CD4-positive, CD25-positive, alpha-beta regulatory T cell (primary cell): ENCODE data around the gene SEMA7A. TPM values are rescaled to one million over a fixed set of nuclear protein-coding genes. Genes with fewer than 3 reads are reported as not detected.
"Not testable (repeated sequence)": the region's sequence is repeated elsewhere in the genome, so short reads cannot be mapped to it uniquely, and the experiment has no call there.

Experiments used
- ATAC-seq, 2 donors: fragments of 150-1000 bp; cut with Tn5 transposase; one replicate each; pipeline ENCODE4 v1.10.0; 2021; ENCODE audit warnings: low read depth in 2 of 2, moderate number of reproducible peaks in 2 of 2, moderate library complexity in 1 of 2
- DNase-seq, 3 donors: peaks; one replicate each; pipeline versions ENCODE4 v3.0.0 to v3.0.0-alpha.2; 2012 to 2022; ENCODE audit warnings: mixed read lengths in 1 of 3
- H3K27ac ChIP-seq: one replicate; pipeline ENCODE4 v1.7.0; 2013; ENCODE audit warnings: mild to moderate bottlenecking, low read length; ENCODE audit not compliant: insufficient read depth, poor library complexity, severe bottlenecking
- H3K27me3 ChIP-seq: one replicate; pipeline ENCODE4 v1.7.0; 2013; ENCODE audit warnings: low read length; ENCODE audit not compliant: control insufficient read depth, insufficient read depth
- H3K36me3 ChIP-seq: one replicate; pipeline ENCODE4 v1.7.0; 2013; ENCODE audit warnings: mild to moderate bottlenecking, low read length, moderate library complexity; ENCODE audit not compliant: control insufficient read depth, insufficient read depth
- H3K4me1 ChIP-seq: 2 replicates; pipeline ENCODE4 v1.7.0; 2013; ENCODE audit warnings: mild to moderate bottlenecking, low read length; ENCODE audit not compliant: insufficient read depth, control insufficient read depth, poor library complexity, severe bottlenecking
- H3K4me3 ChIP-seq: one replicate; pipeline ENCODE4 v1.7.0; 2013; ENCODE audit warnings: low read depth, mild to moderate bottlenecking, low read length, moderate library complexity
- H3K9me3 ChIP-seq, 2 experiments: 1 replicate in 1 of 2; 2 replicates in 1 of 2; pipeline ENCODE4 v1.7.0; 2013; ENCODE audit warnings: low read length in 2 of 2, mild to moderate bottlenecking in 1 of 2, moderate library complexity in 1 of 2; ENCODE audit not compliant: control insufficient read depth in 2 of 2
- H3K27ac Mint-ChIP-seq, 3 donors: one replicate each; pipeline ENCODE4 v1.8.0; 2020 to 2022; ENCODE audit warnings: mild to moderate bottlenecking in 3 of 3, mixed read lengths in 3 of 3, moderate library complexity in 2 of 3
- H3K27me3 Mint-ChIP-seq: one replicate; pipeline ENCODE4 v1.8.0; 2022; ENCODE audit warnings: mild to moderate bottlenecking, mixed read lengths
- H3K36me3 Mint-ChIP-seq: one replicate; pipeline ENCODE4 v1.8.0; 2020; ENCODE audit warnings: mixed read lengths
- H3K4me1 Mint-ChIP-seq, 4 donors: one replicate each; pipeline ENCODE4 v1.8.0; 2020 to 2022; ENCODE audit warnings: mixed read lengths in 4 of 4, mild to moderate bottlenecking in 1 of 4
- H3K4me3 Mint-ChIP-seq, 4 donors: one replicate each; pipeline ENCODE4 v1.8.0; 2020 to 2022; ENCODE audit warnings: mild to moderate bottlenecking in 4 of 4, mixed read lengths in 4 of 4, moderate library complexity in 3 of 4
- H3K9me3 Mint-ChIP-seq, 7 donors: one replicate each; pipeline ENCODE4 v1.8.0; 2020 to 2022; ENCODE audit warnings: mixed read lengths in 7 of 7, mild to moderate bottlenecking in 3 of 7, moderate library complexity in 2 of 7
- polyA plus RNA-seq, 4 donors: library from polyadenylated mRNA; unstranded; fragments of 300-500 nt; fragmentation: Illumina TruSeq; gene quantifications; one replicate each; pipeline ENCODE4 v1.2.3, GENCODE V29; 2021
- total RNA-seq: library from RNA; stranded (reverse); gene quantifications from one replicate; pipeline ENCODE4 v1.2.3, GENCODE V29; 2022

The SEMA7A gene
- total and polyA plus RNA-seq, 5 donors from 2014 or later, result 0.09 to 5.0 (median 0.25) TPM; not detected in 1

DNA sequence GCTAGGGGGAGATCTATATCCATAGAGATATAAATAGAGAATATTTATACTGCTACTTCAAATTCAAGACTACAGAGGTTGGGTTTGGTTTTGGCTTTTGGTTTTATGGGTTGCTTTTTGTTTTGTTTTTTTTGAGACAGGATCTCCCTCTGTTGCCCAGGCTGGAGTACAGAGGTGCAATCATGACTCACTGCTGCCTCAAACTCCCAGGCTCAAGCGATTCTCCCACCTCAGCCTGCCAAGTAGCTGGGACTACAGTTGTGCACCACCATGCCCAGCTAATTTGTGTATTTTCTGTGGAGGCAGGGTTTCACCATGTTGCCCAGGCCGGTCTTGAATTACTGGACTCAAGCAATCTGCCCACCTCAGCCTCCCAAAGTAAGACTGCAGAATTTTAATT, 31.1 kb upstream of the SEMA7A start:
- Histone ChIP-seq H3K4me3 (no peak overlapping the region), H3K27ac (no peak overlapping the region), H3K4me1 (peaks cover 10% of the 10 kb centered on the region), H3K9me3 (no peaks in the 10 kb centered on the region), H3K36me3 (peaks cover 11% of the 10 kb centered on the region), H3K27me3 (no peaks in the 10 kb centered on the region)
- Mint-ChIP-seq H3K27me3 (peaks cover 5% of the 10 kb centered on the region), H3K4me3 (peak overlapping the region in 1 of 4 donors; percentile 62), H3K36me3 (peaks cover 18% of the 10 kb centered on the region), H3K9me3 (peaks cover 0 to 6% (median 0%) of the 10 kb centered on the region in 7 donors), H3K27ac (no peak overlapping the region), H3K4me1 (peaks cover 29 to 45% (median 38%) of the 10 kb centered on the region in 4 donors)
- ATAC-seq, result no peak
- DNase-seq, result no peak

DNA sequence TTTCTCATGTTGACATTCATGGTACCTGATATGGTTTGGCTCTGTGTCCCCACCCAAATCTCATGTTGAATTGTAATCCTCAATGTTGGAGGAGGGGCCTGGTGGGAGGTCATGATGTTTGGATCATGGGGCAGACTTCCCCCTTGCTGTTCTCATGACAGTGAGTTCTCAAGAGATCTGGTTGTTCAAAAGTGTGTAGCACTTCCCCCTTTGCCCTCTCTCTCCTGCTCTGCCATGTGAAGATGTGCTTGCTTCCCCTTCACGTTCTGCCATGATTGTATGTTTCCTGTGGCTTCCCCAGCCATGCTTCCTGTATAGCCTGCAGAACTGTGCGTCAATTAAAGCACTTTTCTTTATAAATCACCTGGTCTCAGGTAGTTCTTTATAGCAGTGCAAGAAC, 30.5 kb upstream of the SEMA7A start:
- H3K4me1 Mint-ChIP-seq, result peaks cover 29 to 45% (median 38%) of the 10 kb centered on the region in 4 donors
- peaks cover 0 to 6% (median 0%) of the 10 kb centered on the region in 7 donors for H3K9me3 Mint-ChIP-seq
- DNase-seq, result peak in 1 of 3 donors; percentile 11
- Histone ChIP-seq H3K4me3 (no peak overlapping the region), H3K27me3 (no peaks in the 10 kb centered on the region), H3K36me3 (peaks cover 11% of the 10 kb centered on the region), H3K9me3 (no peaks in the 10 kb centered on the region), H3K4me1 (peaks cover 12% of the 10 kb centered on the region), H3K27ac (no peak overlapping the region)
- H3K4me3 Mint-ChIP-seq, result peak overlapping the region in 2 of 4 donors; percentile 13 to 75
- H3K27me3 Mint-ChIP-seq, result peaks cover 5% of the 10 kb centered on the region
- peaks cover 18% of the 10 kb centered on the region for H3K36me3 Mint-ChIP-seq
- H3K27ac Mint-ChIP-seq, result peak overlapping the region in 2 of 3 donors; percentile 34 to 72
- no peak for ATAC-seq

DNA sequence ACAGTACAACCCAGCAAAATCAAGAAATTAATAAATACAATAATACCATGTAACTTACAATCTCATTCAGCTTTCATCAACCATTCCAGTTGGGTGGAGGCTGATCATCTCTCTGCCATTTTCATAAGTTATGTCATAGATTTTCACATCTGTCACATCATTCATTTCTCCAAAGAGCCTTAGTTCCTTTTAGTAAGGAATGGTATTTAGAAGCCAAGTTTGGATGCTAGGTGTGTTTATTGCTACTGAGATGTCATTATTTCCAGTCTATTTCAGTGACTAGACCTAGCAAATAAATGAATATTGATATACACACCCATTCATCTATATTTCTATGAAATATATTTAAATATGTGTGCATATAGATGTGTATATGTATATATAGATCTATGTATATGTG, 29.9 kb upstream of the SEMA7A start:
- peaks cover 0 to 6% (median 0%) of the 10 kb centered on the region in 7 donors for H3K9me3 Mint-ChIP-seq
- peaks cover 21% of the 10 kb centered on the region for H3K36me3 Mint-ChIP-seq
- H3K4me1 Mint-ChIP-seq, result peaks cover 31 to 51% (median 41%) of the 10 kb centered on the region in 4 donors
- DNase-seq, result no peak
- no peak overlapping the region for H3K27ac Mint-ChIP-seq
- H3K36me3 ChIP-seq, result peaks cover 11% of the 10 kb centered on the region
- H3K4me1 ChIP-seq, result peaks cover 12% of the 10 kb centered on the region
- ATAC-seq, result no peak
- H3K4me3 Mint-ChIP-seq, result peak overlapping the region in 2 of 4 donors; percentile 72 to 95
- H3K27ac ChIP-seq, result no peak overlapping the region
- no peak overlapping the region for H3K4me3 ChIP-seq
- H3K27me3 Mint-ChIP-seq, result peaks cover 5% of the 10 kb centered on the region
- no peaks in the 10 kb centered on the region for H3K9me3 ChIP-seq
- no peaks in the 10 kb centered on the region for H3K27me3 ChIP-seq

DNA sequence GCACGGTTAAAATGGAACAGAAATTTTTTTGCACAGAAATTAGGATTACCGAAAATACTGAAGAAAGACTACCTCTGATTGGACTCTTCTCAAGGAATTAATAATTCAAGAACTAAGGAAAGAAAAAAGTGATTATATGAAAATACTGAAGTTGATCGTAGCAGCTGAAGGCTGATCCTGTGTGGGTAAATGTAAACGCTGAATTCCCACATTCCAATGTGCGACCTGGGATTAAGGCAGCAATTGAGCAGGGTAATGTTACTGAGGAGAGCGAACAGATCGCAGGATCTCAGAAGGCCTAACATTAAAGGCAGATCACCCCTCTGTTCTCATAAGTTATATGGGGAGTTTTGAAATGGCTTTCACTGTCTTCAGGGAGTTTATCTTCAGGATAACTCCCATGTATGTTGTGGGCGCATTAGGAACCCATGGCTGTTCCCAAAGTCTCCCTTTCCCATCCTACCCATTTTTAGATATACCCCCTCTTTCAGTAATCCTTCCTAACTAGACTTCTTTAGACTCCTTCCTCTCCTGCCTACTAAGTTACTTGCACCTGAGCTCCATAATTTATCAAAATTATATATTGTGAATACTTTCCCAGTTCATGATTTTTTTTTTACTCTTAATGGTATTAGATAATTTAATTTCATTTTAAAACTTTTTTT, 28.2 kb upstream of the SEMA7A start:
- peak overlapping the region; percentile 84 for H3K4me3 ChIP-seq
- H3K27me3 ChIP-seq, result no peaks in the 10 kb centered on the region
- peaks cover 5% of the 10 kb centered on the region for H3K27me3 Mint-ChIP-seq
- peak overlapping the region; percentile 94 to 99 (median 96) for H3K4me3 Mint-ChIP-seq
- peaks cover 31 to 59% (median 44%) of the 10 kb centered on the region in 4 donors for H3K4me1 Mint-ChIP-seq
- H3K27ac Mint-ChIP-seq, result peak overlapping the region in 2 of 3 donors; percentile 91 to 92
- peaks cover 12% of the 10 kb centered on the region for H3K4me1 ChIP-seq
- H3K36me3 ChIP-seq, result peaks cover 13% of the 10 kb centered on the region
- H3K27ac ChIP-seq, result no peak overlapping the region
- H3K9me3 ChIP-seq, result no peaks in the 10 kb centered on the region
- H3K36me3 Mint-ChIP-seq, result peaks cover 26% of the 10 kb centered on the region
- DNase-seq (peak in 1 of 3 donors; percentile 3), ATAC-seq (no peak)
- peaks cover 0 to 6% (median 0%) of the 10 kb centered on the region in 7 donors for H3K9me3 Mint-ChIP-seq

DNA sequence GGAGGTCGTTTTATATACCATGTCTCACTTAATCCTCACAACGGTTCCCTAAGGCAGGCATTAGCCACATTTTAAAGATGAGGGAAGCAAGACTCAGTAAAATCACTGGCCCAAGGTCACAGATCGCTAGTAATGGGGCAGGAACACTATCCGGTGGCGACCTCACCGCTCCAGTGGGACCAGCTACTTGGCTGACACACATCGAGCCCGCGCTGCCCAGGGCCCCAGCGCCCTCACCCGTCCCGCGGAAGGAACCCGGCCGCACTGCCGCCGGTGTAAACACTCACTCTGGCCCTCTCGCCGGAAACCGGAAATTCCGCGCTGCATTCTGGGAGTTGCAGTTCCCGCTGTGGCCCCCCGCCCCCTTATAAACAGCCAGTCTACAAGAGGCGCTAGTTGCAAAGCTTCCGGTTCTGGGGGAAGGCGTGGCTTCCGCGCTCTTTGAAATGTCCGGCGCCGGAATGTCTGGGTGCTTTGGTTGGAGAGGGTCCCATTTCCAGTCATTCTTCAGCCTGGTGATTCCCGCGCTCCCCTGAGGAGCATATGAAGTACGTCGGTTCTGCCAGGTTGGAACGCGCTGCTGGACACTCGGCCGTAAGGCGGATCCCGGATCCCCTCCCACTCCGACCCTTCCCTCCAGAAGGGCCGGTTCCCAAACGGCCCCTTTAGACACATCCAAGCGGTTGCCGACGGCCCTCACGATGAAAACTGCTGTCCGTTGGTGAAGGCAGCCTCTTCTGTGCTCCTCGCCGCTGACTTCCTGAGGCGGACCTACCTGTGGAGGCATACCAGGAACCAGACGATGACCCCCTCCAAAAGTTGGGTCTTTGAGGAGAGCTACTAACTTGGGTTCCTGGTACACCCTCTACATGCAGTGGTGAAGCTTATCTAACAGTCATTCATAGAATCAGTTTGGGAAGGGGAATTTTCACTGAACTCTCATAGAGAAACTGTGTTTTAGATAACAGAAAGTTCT, 27.4 kb upstream of the SEMA7A start, which contains the start of gene UBL7:
Gene UBL7, minus strand, starts transcription at position 290 of the 976 bp plus-strand sequence. CDS start 2,293 bp downstream, outside the sequence.
- Mint-ChIP-seq H3K4me3 (peak within 1 kb of the TSS; percentile 94 to 99 (median 96)), H3K27ac (peak within 1 kb of the TSS; percentile 91 to 97 (median 92)), H3K4me1 (peaks cover 31 to 63% (median 49%) of the 10 kb centered on the region in 4 donors), H3K36me3 (peaks cover 26% of the 10 kb centered on the region), H3K9me3 (peaks cover 0 to 6% (median 0%) of the 10 kb centered on the region in 7 donors), H3K27me3 (peaks cover 5% of the 10 kb centered on the region)
- peak; percentile 99 for ATAC-seq
- H3K9me3 ChIP-seq, result no peaks in the 10 kb centered on the region
- H3K27ac ChIP-seq, result peak within 1 kb of the TSS; percentile 81
- peaks cover 19% of the 10 kb centered on the region for H3K36me3 ChIP-seq
- DNase-seq, result peak; percentile 91 to 98 (median 95)
- H3K27me3 ChIP-seq, result no peaks in the 10 kb centered on the region
- H3K4me3 ChIP-seq, result peak within 1 kb of the TSS; percentile 95
- H3K4me1 ChIP-seq, result peaks cover 12% of the 10 kb centered on the region

DNA sequence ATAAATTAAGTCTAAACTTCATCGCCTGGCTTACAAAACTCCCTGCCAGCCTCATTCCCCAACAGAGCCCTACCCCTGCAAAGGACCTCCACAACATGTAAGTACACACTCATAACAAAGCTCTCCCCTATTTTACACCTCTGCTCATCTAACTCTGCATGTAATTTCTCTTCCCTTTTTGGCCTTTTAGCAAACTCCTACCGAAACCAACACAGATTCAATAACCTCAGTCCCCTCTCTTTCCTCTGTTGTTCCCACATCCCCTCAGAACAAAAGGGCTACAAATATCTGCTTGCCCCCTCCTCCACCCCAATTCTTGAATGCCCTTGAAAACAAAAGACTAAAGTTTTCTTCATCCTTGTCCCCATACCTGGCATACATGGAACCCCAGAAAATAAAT, 26.5 kb upstream of the SEMA7A start:
- Histone ChIP-seq H3K4me1 (peaks cover 12% of the 10 kb centered on the region), H3K9me3 (no peaks in the 10 kb centered on the region), H3K27ac (peak overlapping the region; percentile 81), H3K36me3 (peaks cover 22% of the 10 kb centered on the region), H3K27me3 (no peaks in the 10 kb centered on the region), H3K4me3 (peak overlapping the region; percentile 95)
- peak overlapping the region; percentile 91 to 97 (median 92) for H3K27ac Mint-ChIP-seq
- ATAC-seq, result no peak
- H3K27me3 Mint-ChIP-seq, result peaks cover 5% of the 10 kb centered on the region
- peak overlapping the region; percentile 94 to 99 (median 96) for H3K4me3 Mint-ChIP-seq
- H3K36me3 Mint-ChIP-seq, result peaks cover 24% of the 10 kb centered on the region
- peaks cover 31 to 65% (median 48%) of the 10 kb centered on the region in 4 donors for H3K4me1 Mint-ChIP-seq
- H3K9me3 Mint-ChIP-seq, result peaks cover 0 to 6% (median 0%) of the 10 kb centered on the region in 7 donors
- no peak for DNase-seq

DNA sequence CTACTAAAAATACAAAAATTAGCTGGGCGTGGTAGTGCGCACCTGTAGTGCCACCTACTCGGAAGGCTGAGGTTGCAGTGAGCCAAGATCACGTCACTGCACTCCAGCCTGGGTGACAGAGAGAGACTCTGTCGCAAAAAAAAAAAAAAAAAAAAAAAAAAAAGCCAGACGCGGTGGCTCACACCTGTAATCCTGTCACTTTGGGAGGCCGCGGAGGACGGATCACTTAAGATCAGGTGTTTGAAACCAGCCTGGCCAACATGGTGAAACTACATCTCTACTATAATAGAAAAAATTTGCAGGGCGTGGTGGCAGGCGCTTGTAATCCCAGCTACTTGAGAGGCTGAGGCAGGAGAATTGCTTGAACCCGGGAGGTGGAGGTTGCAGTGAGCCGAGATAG, 26.0 kb upstream of the SEMA7A start:
- not testable (repeated sequence) for H3K27me3 Mint-ChIP-seq, H3K27me3 ChIP-seq, DNase-seq, H3K9me3 ChIP-seq, H3K4me3 ChIP-seq, ATAC-seq, H3K27ac ChIP-seq, H3K9me3 Mint-ChIP-seq
- Histone ChIP-seq H3K36me3 (peaks cover 27% of the 10 kb centered on the region), H3K4me1 (peaks cover 12% of the 10 kb centered on the region)
- Mint-ChIP-seq H3K4me3 (peak overlapping the region; percentile 24 to 99 (median 96)), H3K4me1 (peaks cover 31 to 69% (median 49%) of the 10 kb centered on the region in 4 donors), H3K27ac (peak overlapping the region in 2 of 3 donors; percentile 91 to 92), H3K36me3 (peaks cover 28% of the 10 kb centered on the region)
